ENCODE measurements around the gene GLRX3.
"Not testable (repeated sequence)": the region's sequence is repeated elsewhere in the genome, so short reads cannot be mapped to it uniquely, and the experiment has no call there.

Gene GLRX3

GRCh38 chr10:130188195-130189175 is 52.3 kb downstream of the GLRX3 start:
- DNase-seq (ENCODE audit: low spot score) (no peak), FAIRE-seq (no peak)

DNA sequence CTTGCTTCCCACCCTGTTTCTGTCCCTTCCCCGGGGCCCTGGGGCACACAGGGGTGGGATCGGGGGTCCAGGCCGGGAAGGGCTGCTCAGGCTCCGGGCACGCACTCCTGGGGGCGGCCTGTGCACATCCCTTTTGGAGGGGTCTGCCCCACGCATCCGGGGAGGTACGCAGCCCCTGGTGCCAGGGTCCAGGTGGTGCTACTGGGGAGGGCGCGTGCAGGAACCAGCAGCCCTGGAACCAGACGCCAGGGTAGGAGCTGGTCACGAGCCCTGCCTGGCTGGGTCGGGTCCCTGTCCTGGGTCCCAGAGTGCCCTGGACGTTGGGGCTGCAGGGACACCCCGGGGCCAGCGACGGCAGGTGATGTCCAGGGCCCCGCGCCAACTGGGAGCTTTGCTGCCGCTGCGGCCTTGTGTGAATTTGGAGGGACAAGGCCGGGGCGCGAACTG is 53.4 kb downstream of the GLRX3 start:
- FAIRE-seq (no peak), DNase-seq (ENCODE audit: low spot score) (no peak)

DNA sequence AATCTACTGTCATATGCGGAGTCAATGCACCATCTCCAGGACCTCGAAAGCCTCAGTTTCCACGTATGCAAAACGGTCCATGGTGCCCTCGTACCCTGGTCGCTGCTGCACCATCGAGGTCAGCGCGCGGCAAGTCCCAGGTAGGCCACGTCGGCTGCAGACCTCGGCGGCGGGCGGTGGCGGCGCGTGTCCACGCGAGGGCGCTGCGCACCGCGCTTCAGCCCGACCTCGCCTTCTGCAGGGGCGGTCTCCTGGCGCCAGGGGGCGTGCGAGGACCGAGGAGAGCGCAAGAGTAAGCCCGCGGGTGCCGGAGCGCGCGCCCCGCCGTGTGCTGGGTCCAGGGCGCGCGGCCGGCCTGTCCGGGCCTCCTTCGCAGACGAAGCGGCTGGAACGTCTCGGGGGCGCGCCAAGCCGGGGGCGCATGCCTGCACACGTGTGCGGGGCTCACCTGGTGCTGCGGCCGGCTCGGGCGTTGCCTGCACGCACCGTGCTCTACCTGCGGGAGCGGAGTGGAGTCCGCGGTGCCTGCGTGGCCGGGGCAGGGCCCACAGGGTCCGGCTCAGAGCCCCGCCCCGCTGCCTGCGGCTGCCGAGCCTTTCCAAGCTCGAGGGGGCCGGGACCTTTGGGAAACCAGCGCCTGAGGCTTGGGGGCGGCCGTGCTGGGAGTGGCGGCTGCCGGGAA is 54.0 kb downstream of the GLRX3 start:
- FAIRE-seq (no peak), DNase-seq (ENCODE audit: low spot score) (peak; percentile 47)

- FAIRE-seq: no peak
- DNase-seq (ENCODE audit: low spot score): no peak
These were observed 54.5 kb downstream of the GLRX3 start for GRCh38 chr10:130190737-130191115.

- no peak for DNase-seq (ENCODE audit: low spot score)
- FAIRE-seq: no peak
These were observed 55.2 kb downstream of the GLRX3 start for GRCh38 chr10:130191380-130191779.

GRCh38 chr10:130192276-130192848 is 56.2 kb downstream of the GLRX3 start:
- DNase-seq (ENCODE audit: low spot score) (no peak), FAIRE-seq (no peak)

- FAIRE-seq (no peak), DNase-seq (ENCODE audit: low spot score) (no peak)
These were observed 56.8 kb downstream of the GLRX3 start for GRCh38 chr10:130193033-130193432.

DNA sequence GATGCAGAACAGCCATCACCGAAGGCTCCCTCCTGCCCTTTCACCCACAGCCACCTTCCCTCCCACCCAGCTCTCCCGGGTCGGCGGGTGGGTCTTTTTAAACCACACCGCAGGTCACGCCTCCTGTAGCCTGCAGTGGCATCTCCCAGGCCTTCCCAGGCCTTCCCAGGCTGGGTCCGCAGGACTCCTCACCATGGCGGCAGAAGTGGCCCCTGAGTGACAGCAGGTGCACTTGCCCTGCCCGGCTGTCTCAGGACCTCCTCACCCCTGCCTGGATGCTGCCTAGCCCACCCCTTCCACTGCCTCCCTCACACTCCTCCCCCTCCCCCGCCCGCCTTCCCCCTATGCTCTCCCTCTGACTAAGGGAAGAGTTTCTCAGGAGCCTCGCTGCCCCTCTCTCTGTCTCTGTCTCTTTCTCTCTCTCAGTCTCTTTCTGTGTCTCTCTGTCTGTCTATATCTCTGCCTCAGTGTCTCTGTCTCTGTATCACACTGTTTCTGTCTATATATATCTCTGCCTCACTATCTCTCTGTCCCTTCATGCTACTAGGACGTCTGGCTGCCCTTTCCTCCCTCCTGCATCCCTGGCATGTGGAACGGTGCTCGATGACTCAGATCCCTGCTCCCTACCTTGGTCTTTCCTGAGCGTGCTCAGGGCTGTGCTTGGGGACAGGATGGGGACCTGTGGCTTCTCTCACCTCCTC is 57.5 kb downstream of the GLRX3 start:
- no peak for FAIRE-seq
- DNase-seq (ENCODE audit: low spot score): no peak

DNA sequence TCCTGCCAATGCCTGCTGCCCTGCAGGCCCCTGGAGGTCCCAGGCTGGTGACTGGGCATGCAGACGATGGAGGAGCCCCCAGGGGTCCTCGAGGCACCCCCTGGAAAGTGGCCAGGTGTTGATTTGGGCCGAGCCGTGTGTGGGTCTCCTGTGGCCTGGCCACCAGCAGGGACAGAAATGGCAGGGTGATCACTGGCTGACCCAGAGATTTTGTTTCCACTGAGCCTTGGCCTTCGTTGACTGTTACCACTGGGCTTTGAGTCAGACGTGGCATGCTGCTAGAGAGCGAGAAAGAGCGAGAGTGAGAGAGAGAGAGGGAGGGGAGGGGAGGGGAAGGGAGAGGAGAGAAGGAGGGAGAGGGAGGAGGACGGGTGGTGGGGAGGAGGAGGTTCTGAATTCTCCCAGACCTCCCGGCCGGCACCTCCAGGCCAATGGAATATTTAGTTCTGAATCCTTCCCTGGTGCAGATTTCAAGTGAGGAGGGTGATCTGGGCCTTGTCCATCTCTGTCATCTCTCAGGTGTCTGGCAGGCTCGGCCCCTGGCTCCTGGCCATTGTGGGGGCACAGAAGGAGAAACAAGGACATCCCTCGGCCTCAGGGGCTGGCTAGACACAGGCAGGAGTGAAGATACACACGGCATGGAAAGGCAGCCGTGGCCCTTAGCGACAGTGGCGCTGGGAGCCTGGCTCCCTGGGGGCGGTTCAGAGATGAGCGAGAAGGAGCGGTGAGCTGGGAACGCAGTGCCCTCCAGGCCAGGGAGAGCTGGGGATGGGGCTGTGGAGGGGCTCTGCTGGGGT is 58.2 kb downstream of the GLRX3 start:
- no peak for FAIRE-seq

GRCh38 chr10:130194991-130195645 is 58.9 kb downstream of the GLRX3 start:
- FAIRE-seq (no peak), DNase-seq (ENCODE audit: low spot score) (no peak)

More for the DNA sequence above, 58.2 kb downstream of the GLRX3 start:
- no peak for DNase-seq (ENCODE audit: low spot score)

- DNase-seq (ENCODE audit: low spot score) (no peak), FAIRE-seq (no peak)
These were observed 59.6 kb downstream of the GLRX3 start for GRCh38 chr10:130195746-130196294.

DNA sequence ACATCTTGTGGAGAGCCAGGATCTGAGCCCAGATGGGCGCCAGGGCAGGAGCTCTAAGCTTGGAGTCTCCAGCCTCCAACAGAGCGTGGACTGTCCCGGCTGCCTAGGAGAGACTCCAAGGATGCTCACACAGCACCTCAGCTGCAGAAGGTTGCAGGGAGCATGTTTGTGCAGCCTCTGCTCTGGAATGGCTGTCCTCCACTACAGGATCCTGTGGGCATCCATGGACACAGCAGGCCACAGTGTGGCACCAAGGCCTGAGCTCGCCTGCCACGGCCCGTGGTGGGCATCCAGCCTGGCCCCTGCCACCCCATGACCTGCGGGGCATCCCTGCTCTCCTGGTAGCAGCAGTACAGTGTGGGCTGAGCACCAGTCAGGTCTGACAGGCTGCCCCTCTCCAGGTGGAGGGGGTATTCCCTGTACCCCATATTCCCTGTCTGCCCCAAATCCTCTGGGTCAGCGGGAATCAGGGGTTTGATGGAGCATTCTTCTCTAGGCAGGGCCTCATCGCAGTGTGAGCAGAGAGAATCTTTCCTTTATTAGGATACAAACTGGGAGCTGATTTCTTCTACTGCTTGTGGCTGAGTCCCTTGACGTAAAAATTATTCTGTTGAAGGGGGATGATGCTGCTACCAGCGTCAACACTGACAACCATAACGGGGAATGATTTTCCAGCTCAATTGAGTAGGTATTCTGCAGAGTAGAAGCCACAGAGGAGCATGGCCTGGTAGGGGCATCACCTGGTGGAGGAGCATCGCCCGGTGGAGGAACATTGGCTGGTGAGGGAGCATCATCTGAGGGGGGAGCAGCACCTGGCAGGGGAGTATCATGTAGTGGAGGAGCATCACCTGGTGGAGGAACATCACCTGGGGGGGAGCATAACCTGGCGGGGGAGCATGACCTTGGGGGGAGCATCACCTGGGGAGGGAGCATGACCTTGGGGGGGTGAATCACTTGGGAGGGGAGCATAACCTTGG is 60.6 kb downstream of the GLRX3 start:
- no peak for DNase-seq (ENCODE audit: low spot score)
- FAIRE-seq: no peak

GRCh38 chr10:130198651-130199050 is 62.5 kb downstream of the GLRX3 start:
- no peak for DNase-seq (ENCODE audit: low spot score)
- FAIRE-seq: no peak

- DNase-seq (ENCODE audit: low spot score): no peak
These were observed 64.2 kb downstream of the GLRX3 start for GRCh38 chr10:130200179-130201042.

GRCh38 chr10:130201043-130201380 is 64.8 kb downstream of the GLRX3 start:
- DNase-seq (ENCODE audit: low spot score): no peak
- no peak for FAIRE-seq

More at GRCh38 chr10:130200179-130201042, 64.2 kb downstream of the GLRX3 start:
- FAIRE-seq: no peak

- FAIRE-seq; DNase-seq (ENCODE audit: low spot score): not testable (repeated sequence)
These were observed 66.0 kb downstream of the GLRX3 start for GRCh38 chr10:130202150-130202549.

GRCh38 chr10:130202984-130203621 is 66.9 kb downstream of the GLRX3 start:
- DNase-seq (ENCODE audit: low spot score) (no peak), FAIRE-seq (no peak)

Measured in RCC 7860 (cell line).